ENCODE results near the gene RNF157.

The RNF157 gene

GRCh38 chr17:76252040-76252954, 12.0 kb upstream of the RNF157 start:
- no peaks in the 10 kb centered on the region for H3K79me2 ChIP-seq (ENCODE audit: control insufficient read depth, insufficient read depth, low read length)
- H4K5ac ChIP-seq (ENCODE audit: low read length) = no peak overlapping the region
- H3K9ac ChIP-seq (ENCODE audit: low read length) = no peak overlapping the region
- no peak overlapping the region for H3K4me3 ChIP-seq (ENCODE audit: low read length)
- H2AK5ac ChIP-seq (ENCODE audit: low read length) = no peak overlapping the region
- H3K4ac ChIP-seq (ENCODE audit: low read depth, low read length) = no peak overlapping the region
- no peak overlapping the region for H3K18ac ChIP-seq (ENCODE audit: low read length)
- H3K23ac ChIP-seq (ENCODE audit: low read length) = no peak overlapping the region
- no peaks in the 10 kb centered on the region for H3K36me3 ChIP-seq (ENCODE audit: control insufficient read depth, insufficient read depth, low read length)
- no peak overlapping the region for H2BK120ac ChIP-seq (ENCODE audit: low read depth, low read length)
- no peaks in the 10 kb centered on the region for H3K4me1 ChIP-seq (ENCODE audit: control insufficient read depth, low read depth, low read length)
- DNase-seq = no peak
- no peak overlapping the region for H3K4me2 ChIP-seq (ENCODE audit: low read length)
- H3K27ac ChIP-seq (ENCODE audit: low read depth, low read length) = no peak overlapping the region
- no peaks in the 10 kb centered on the region for H3K79me1 ChIP-seq (ENCODE audit: low read length)
- H3K56ac ChIP-seq (ENCODE audit: low read length) = no peak overlapping the region
- no peak overlapping the region for H2BK15ac ChIP-seq (replicated peaks; ENCODE audit: low read depth)
- no peaks in the 10 kb centered on the region for H3K27me3 ChIP-seq (ENCODE audit: insufficient read depth, low read length, poor library complexity)
- no peak overlapping the region for H4K8ac ChIP-seq (ENCODE audit: low read depth, low read length)
- no peak overlapping the region for H2BK5ac ChIP-seq (ENCODE audit: low read length)
- no CpG with 5 or more reads among the region's 11 CpGs for WGBS (ENCODE audit: extremely low coverage, insufficient coverage, low lambda C conversion rate)

- Histone ChIP-seq H3K36me3 (ENCODE audit: control insufficient read depth, insufficient read depth, low read length) (no peaks in the 10 kb centered on the region), H3K56ac (ENCODE audit: low read length) (no peak overlapping the region), H3K4me1 (ENCODE audit: control insufficient read depth, low read depth, low read length) (no peaks in the 10 kb centered on the region), H4K8ac (ENCODE audit: low read depth, low read length) (no peak overlapping the region), H3K4ac (ENCODE audit: low read depth, low read length) (no peak overlapping the region), H2BK15ac (replicated peaks; ENCODE audit: low read depth) (no peak overlapping the region), H2BK5ac (ENCODE audit: low read length) (no peak overlapping the region), H3K27ac (ENCODE audit: low read depth, low read length) (no peak overlapping the region), H3K79me2 (ENCODE audit: control insufficient read depth, insufficient read depth, low read length) (no peaks in the 10 kb centered on the region), H3K23ac (ENCODE audit: low read length) (no peak overlapping the region), H3K4me3 (ENCODE audit: low read length) (no peak overlapping the region), H2AK5ac (ENCODE audit: low read length) (no peak overlapping the region), H3K9ac (ENCODE audit: low read length) (no peak overlapping the region), H3K79me1 (ENCODE audit: low read length) (no peaks in the 10 kb centered on the region), H3K4me2 (ENCODE audit: low read length) (no peak overlapping the region), H3K27me3 (ENCODE audit: insufficient read depth, low read length, poor library complexity) (no peaks in the 10 kb centered on the region), H2BK120ac (ENCODE audit: low read depth, low read length) (no peak overlapping the region), H4K5ac (ENCODE audit: low read length) (no peak overlapping the region), H3K18ac (ENCODE audit: low read length) (no peak overlapping the region)
- no CpG with 5 or more reads among the region's 8 CpGs for WGBS (ENCODE audit: extremely low coverage, insufficient coverage, low lambda C conversion rate)
- no peak for DNase-seq
These were observed 11.3 kb upstream of the RNF157 start for GRCh38 chr17:76251478-76252039.

- no CpG with 5 or more reads among the region's 6 CpGs for WGBS (ENCODE audit: extremely low coverage, insufficient coverage, low lambda C conversion rate)
- no peak for DNase-seq
These were observed 9.8 kb upstream of the RNF157 start for GRCh38 chr17:76250141-76250540.

GRCh38 chr17:76248013-76248782, 7.9 kb upstream of the RNF157 start:
- Histone ChIP-seq H3K27ac (ENCODE audit: low read depth, low read length) (no peak overlapping the region), H4K8ac (ENCODE audit: low read depth, low read length) (no peak overlapping the region), H3K18ac (ENCODE audit: low read length) (no peak overlapping the region), H3K4ac (ENCODE audit: low read depth, low read length) (no peak overlapping the region), H4K5ac (ENCODE audit: low read length) (no peak overlapping the region), H3K56ac (ENCODE audit: low read length) (no peak overlapping the region), H3K27me3 (ENCODE audit: insufficient read depth, low read length, poor library complexity) (no peaks in the 10 kb centered on the region), H3K4me2 (ENCODE audit: low read length) (no peak overlapping the region), H3K4me3 (ENCODE audit: low read length) (no peak overlapping the region), H3K23ac (ENCODE audit: low read length) (no peak overlapping the region), H2BK15ac (replicated peaks; ENCODE audit: low read depth) (no peak overlapping the region), H2BK120ac (ENCODE audit: low read depth, low read length) (no peak overlapping the region), H2AK5ac (ENCODE audit: low read length) (no peak overlapping the region), H3K79me2 (ENCODE audit: control insufficient read depth, insufficient read depth, low read length) (no peaks in the 10 kb centered on the region), H3K36me3 (ENCODE audit: control insufficient read depth, insufficient read depth, low read length) (no peaks in the 10 kb centered on the region), H3K9ac (ENCODE audit: low read length) (no peak overlapping the region), H3K79me1 (ENCODE audit: low read length) (no peaks in the 10 kb centered on the region), H3K4me1 (ENCODE audit: control insufficient read depth, low read depth, low read length) (no peaks in the 10 kb centered on the region), H2BK5ac (ENCODE audit: low read length) (no peak overlapping the region)
- no CpG with 5 or more reads among the region's 11 CpGs for WGBS (ENCODE audit: extremely low coverage, insufficient coverage, low lambda C conversion rate)
- no peak for DNase-seq

More at GRCh38 chr17:76250141-76250540, 9.8 kb upstream of the RNF157 start:
- H3K36me3 ChIP-seq (ENCODE audit: control insufficient read depth, insufficient read depth, low read length) = no peaks in the 10 kb centered on the region
- no peak overlapping the region for H3K23ac ChIP-seq (ENCODE audit: low read length)
- no peak overlapping the region for H3K4me2 ChIP-seq (ENCODE audit: low read length)
- H3K4ac ChIP-seq (ENCODE audit: low read depth, low read length) = no peak overlapping the region
- no peak overlapping the region for H2AK5ac ChIP-seq (ENCODE audit: low read length)
- H3K4me1 ChIP-seq (ENCODE audit: control insufficient read depth, low read depth, low read length) = no peaks in the 10 kb centered on the region
- no peak overlapping the region for H3K9ac ChIP-seq (ENCODE audit: low read length)
- no peak overlapping the region for H2BK5ac ChIP-seq (ENCODE audit: low read length)
- no peaks in the 10 kb centered on the region for H3K27me3 ChIP-seq (ENCODE audit: insufficient read depth, low read length, poor library complexity)
- no peak overlapping the region for H4K8ac ChIP-seq (ENCODE audit: low read depth, low read length)
- no peak overlapping the region for H2BK120ac ChIP-seq (ENCODE audit: low read depth, low read length)
- H3K18ac ChIP-seq (ENCODE audit: low read length) = no peak overlapping the region
- H3K27ac ChIP-seq (ENCODE audit: low read depth, low read length) = no peak overlapping the region
- no peak overlapping the region for H2BK15ac ChIP-seq (replicated peaks; ENCODE audit: low read depth)
- H3K79me1 ChIP-seq (ENCODE audit: low read length) = no peaks in the 10 kb centered on the region
- H3K4me3 ChIP-seq (ENCODE audit: low read length) = no peak overlapping the region
- H3K79me2 ChIP-seq (ENCODE audit: control insufficient read depth, insufficient read depth, low read length) = no peaks in the 10 kb centered on the region
- no peak overlapping the region for H3K56ac ChIP-seq (ENCODE audit: low read length)
- no peak overlapping the region for H4K5ac ChIP-seq (ENCODE audit: low read length)

- no peak overlapping the region for H3K4ac ChIP-seq (ENCODE audit: low read depth, low read length)
- no peak overlapping the region for H3K18ac ChIP-seq (ENCODE audit: low read length)
- H3K4me1 ChIP-seq (ENCODE audit: control insufficient read depth, low read depth, low read length) = no peaks in the 10 kb centered on the region
- DNase-seq = no peak
- no peak overlapping the region for H2AK5ac ChIP-seq (ENCODE audit: low read length)
- H3K27me3 ChIP-seq (ENCODE audit: insufficient read depth, low read length, poor library complexity) = peaks cover 3% of the 10 kb centered on the region
- H3K79me1 ChIP-seq (ENCODE audit: low read length) = no peaks in the 10 kb centered on the region
- H3K4me2 ChIP-seq (ENCODE audit: low read length) = no peak overlapping the region
- no CpG with 5 or more reads among the region's 8 CpGs for WGBS (ENCODE audit: extremely low coverage, insufficient coverage, low lambda C conversion rate)
- H3K9ac ChIP-seq (ENCODE audit: low read length) = no peak overlapping the region
- no peak overlapping the region for H3K27ac ChIP-seq (ENCODE audit: low read depth, low read length)
- no peak overlapping the region for H4K5ac ChIP-seq (ENCODE audit: low read length)
- H3K23ac ChIP-seq (ENCODE audit: low read length) = no peak overlapping the region
- no peak overlapping the region for H2BK15ac ChIP-seq (replicated peaks; ENCODE audit: low read depth)
- H3K4me3 ChIP-seq (ENCODE audit: low read length) = no peak overlapping the region
- no peak overlapping the region for H3K56ac ChIP-seq (ENCODE audit: low read length)
- H2BK120ac ChIP-seq (ENCODE audit: low read depth, low read length) = no peak overlapping the region
- H3K79me2 ChIP-seq (ENCODE audit: control insufficient read depth, insufficient read depth, low read length) = no peaks in the 10 kb centered on the region
- no peaks in the 10 kb centered on the region for H3K36me3 ChIP-seq (ENCODE audit: control insufficient read depth, insufficient read depth, low read length)
- no peak overlapping the region for H4K8ac ChIP-seq (ENCODE audit: low read depth, low read length)
- H2BK5ac ChIP-seq (ENCODE audit: low read length) = no peak overlapping the region
These were observed 7.0 kb upstream of the RNF157 start for GRCh38 chr17:76247304-76247703.
